ENCODE measurements around the gene AFF3.

GRCh38 chr2:99771681-99772333, 370.6 kb downstream of the AFF3 start:
- TF ChIP-seq CTCF (IDR thresholded peaks at IDR 0.05), result no peak
- no peak for TF ChIP-seq ZFX (IDR thresholded peaks at IDR 0.05; ENCODE audit: borderline replicate concordance)

Measured in 22Rv1 (cell line).